ENCODE measurements around the gene ZDHHC12. TPM values are rescaled to one million over a fixed set of nuclear protein-coding genes. Genes with fewer than 3 reads are reported as not detected.

The ZDHHC12 gene
- total RNA-seq, 1 experiment from 2014 or later: 39.7 TPM

DNA sequence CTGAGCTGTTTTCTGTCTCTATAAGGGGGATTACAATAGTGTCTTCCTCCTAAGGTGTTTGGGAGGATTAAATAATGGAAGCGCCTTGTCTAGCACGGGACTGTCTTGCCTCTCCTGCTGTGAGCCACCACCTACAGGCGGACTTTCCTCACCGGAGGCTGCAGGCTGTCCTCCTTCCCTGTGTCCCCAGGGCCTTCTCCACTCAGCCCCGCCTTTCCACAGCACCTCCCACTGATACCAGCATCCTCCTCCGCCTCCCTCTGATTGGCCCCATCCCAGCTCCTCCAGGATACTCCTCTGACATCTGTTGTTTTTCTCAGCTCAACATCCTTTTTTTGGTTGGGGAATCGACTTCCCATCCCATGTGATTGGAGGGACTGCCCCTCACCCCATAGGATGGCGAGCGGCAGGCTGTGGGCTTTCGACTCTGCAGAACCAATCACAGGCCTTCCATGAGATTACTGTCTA lies 851 bp upstream of the ZDHHC12 start:
- Mint-ChIP-seq H3K27ac (peak overlapping the region; percentile 97), H3K36me3 (no peaks in the 10 kb centered on the region), H3K4me3 (peak overlapping the region; percentile 96), H3K9me3 (no peaks in the 10 kb centered on the region), H3K4me1 (peaks cover 19% of the 10 kb centered on the region), H3K27me3 (ENCODE audit: low read depth) (no peaks in the 10 kb centered on the region)
- TF ChIP-seq NFYB (CRISPR knock-in tag; conservative IDR thresholded peaks at IDR 0.05; ENCODE audit: low read depth) (peak; percentile 79), TEAD1 (CRISPR knock-in tag; IDR thresholded peaks at IDR 0.05) (no peak), ARID4B (CRISPR knock-in tag; IDR thresholded peaks at IDR 0.05; ENCODE audit: borderline replicate concordance) (peak; percentile 57; the same call in 1 of the 2 replicates), GTF2I (CRISPR knock-in tag; conservative IDR thresholded peaks at IDR 0.05) (0 out of 2 replicates have a peak, but pooled peaks have one; percentile 2), ERG (CRISPR knock-in tag; IDR thresholded peaks at IDR 0.05) (no peak), FOXP4 (CRISPR knock-in tag; IDR thresholded peaks at IDR 0.05) (peak; percentile 70; the same call in 1 of the 2 replicates)
- POLR2A ChIA-PET: interaction anchor here (0.5 to 1.8 kb wide), 15 partner anchors 8 to 178 kb away, joined by 3 to 7 read pairs (median 3); partner anchors contain the start of genes ENDOG and PKN3
- CTCF ChIA-PET: interaction anchor here (0.6 to 2.5 kb wide), 24 partner anchors 9 to 312 kb away, joined by 3 to 43 read pairs (median 4); partner anchors contain the start of genes ENDOG, MIGA2, PKN3 and SH3GLB2
- peak; percentile 80 for DNase-seq (ENCODE audit: low spot score)
- peak; percentile 53 for ATAC-seq

GRCh38 chr9:128723352-128723865 lies 518 bp downstream of the ZDHHC12 start:
- ATAC-seq: no peak
- ChIA-PET CTCF (interaction anchor here (0.7 to 2.5 kb wide), 11 partner anchors 10 to 169 kb away, joined by 3 to 43 read pairs (median 4); partner anchors contain the start of genes ENDOG and PKN3), POLR2A (interaction anchor here (0.6 to 1.8 kb wide), 7 partner anchors 8 to 537 kb away, joined by 3 to 7 read pairs (median 4); partner anchors contain the start of genes ENDOG and PKN3)
- Mint-ChIP-seq H3K27me3 (ENCODE audit: low read depth) (no peaks in the 10 kb centered on the region), H3K27ac (peak overlapping the region; percentile 48; the same call in 1 of the 2 replicates), H3K36me3 (no peaks in the 10 kb centered on the region), H3K9me3 (no peaks in the 10 kb centered on the region), H3K4me1 (peaks cover 15% of the 10 kb centered on the region), H3K4me3 (peak overlapping the region; percentile 96)
- DNase-seq (ENCODE audit: low spot score): no peak
- TF ChIP-seq NR1H2 (CRISPR knock-in tag; IDR thresholded peaks at IDR 0.05) (no peak), ELF4 (CRISPR knock-in tag; IDR thresholded peaks at IDR 0.05; ENCODE audit: low read depth) (no peak), EMX1 (CRISPR knock-in tag; IDR thresholded peaks at IDR 0.05) (0 out of 2 replicates have a peak, but pooled peaks have one; percentile 76), SMAD3 (CRISPR knock-in tag; IDR thresholded peaks at IDR 0.05; ENCODE audit: borderline replicate concordance) (no peak), NFATC4 (CRISPR knock-in tag; IDR thresholded peaks at IDR 0.05) (0 out of 2 replicates have a peak, but pooled peaks have one; percentile 19), TP53 (CRISPR knock-in tag; IDR thresholded peaks at IDR 0.05) (no peak), HMGXB4 (CRISPR knock-in tag; IDR thresholded peaks at IDR 0.05) (no peak)
